HG02588 (cell line): ENCODE data around the gene PANK1.

Experiments
- ATAC-seq: cut with Tn5 transposase; IDR thresholded peaks from one replicate; pipeline ENCODE4 v1.9.1; 2021; ENCODE audit warnings: mild to moderate bottlenecking, moderate library complexity; ENCODE audit not compliant: unreplicated experiment

The PANK1 gene

GRCh38 chr10:89652806-89653370 lies 7.8 kb upstream of the PANK1 start:
- no peak for ATAC-seq

- peak; percentile 42 for ATAC-seq
Observed at GRCh38 chr10:89651916-89652573, 7.0 kb upstream of the PANK1 start.

- ATAC-seq, result no peak
Observed at GRCh38 chr10:89651205-89651915, 6.3 kb upstream of the PANK1 start.

- ATAC-seq, result no peak
Observed at GRCh38 chr10:89649051-89649450, 4.0 kb upstream of the PANK1 start.

GRCh38 chr10:89648074-89648473 lies 3.0 kb upstream of the PANK1 start:
- ATAC-seq, result no peak

GRCh38 chr10:89646889-89647657 lies 2.0 kb upstream of the PANK1 start:
- ATAC-seq, result no peak

- ATAC-seq, result no peak
Observed at GRCh38 chr10:89645742-89646172, 715 bp upstream of the PANK1 start.

- peak; percentile 30 for ATAC-seq
Observed at GRCh38 chr10:89644691-89644966, 413 bp downstream of the PANK1 start.

GRCh38 chr10:89643812-89644690 lies 991 bp downstream of the PANK1 start:
- peak; percentile 88 for ATAC-seq

- no peak for ATAC-seq
Observed at GRCh38 chr10:89643431-89643811, 1.6 kb downstream of the PANK1 start.

- no peak for ATAC-seq
Observed at GRCh38 chr10:89642193-89642592, 2.8 kb downstream of the PANK1 start.

- no peak for ATAC-seq
Observed at GRCh38 chr10:89640241-89640640, 4.8 kb downstream of the PANK1 start.

- no peak for ATAC-seq
Observed at GRCh38 chr10:89639326-89639725, 5.7 kb downstream of the PANK1 start.

GRCh38 chr10:89637113-89637512 lies 7.9 kb downstream of the PANK1 start:
- ATAC-seq, result no peak

GRCh38 chr10:89634637-89635036 lies 10.4 kb downstream of the PANK1 start:
- no peak for ATAC-seq

GRCh38 chr10:89633484-89633883 lies 11.6 kb downstream of the PANK1 start:
- no peak for ATAC-seq

GRCh38 chr10:89632824-89633223 lies 12.2 kb downstream of the PANK1 start:
- ATAC-seq, result no peak

- no peak for ATAC-seq
Observed at GRCh38 chr10:89627830-89628229, 17.2 kb downstream of the PANK1 start.

- no peak for ATAC-seq
Observed at GRCh38 chr10:89625041-89625765, 19.8 kb downstream of the PANK1 start.

GRCh38 chr10:89624020-89624419 lies 21.0 kb downstream of the PANK1 start:
- ATAC-seq, result no peak
